Lung (tissue), 12 donors: Measurements from ENCODE around the gene FAR1. TPM values are rescaled to one million over a fixed set of nuclear protein-coding genes. Genes with fewer than 3 reads are reported as not detected.

Experiments
- ATAC-seq: fragments of 200-7000 bp; cut with Tn5 transposase; one replicate; pipeline ENCODE4 v1.9.1; 2020; ENCODE audit warnings: moderate number of reproducible peaks; ENCODE audit not compliant: insufficient read depth, low FRiP score
- DNase-seq, 3 donors: peaks; one replicate each; pipeline ENCODE4 v3.0.0-alpha.2; 2013 to 2017
- H3K27ac ChIP-seq, 2 donors: one replicate each; pipeline ENCODE4 v1.5.1; 2013; ENCODE audit warnings: mild to moderate bottlenecking in 2 of 2, moderate library complexity in 2 of 2, control low read depth in 1 of 2, inconsistent platforms in 1 of 2, low read depth in 1 of 2, low read length in 1 of 2
- H3K27me3 ChIP-seq, 3 donors: one replicate each; pipeline ENCODE4 v1.5.1; 2013; ENCODE audit warnings: low read length in 2 of 3; ENCODE audit not compliant: control insufficient read depth in 3 of 3, insufficient read depth in 3 of 3
- H3K36me3 ChIP-seq, 4 donors: one replicate each; pipeline ENCODE4 v1.5.1; 2013; ENCODE audit warnings: low read length in 4 of 4, mild to moderate bottlenecking in 1 of 4, moderate library complexity in 1 of 4; ENCODE audit not compliant: control insufficient read depth in 4 of 4, insufficient read depth in 4 of 4
- H3K4me1 ChIP-seq, 5 donors: one replicate each; pipeline ENCODE4 v1.5.1; 2013; ENCODE audit warnings: low read length in 5 of 5, mild to moderate bottlenecking in 2 of 5, moderate library complexity in 1 of 5; ENCODE audit not compliant: control insufficient read depth in 5 of 5, insufficient read depth in 5 of 5
- H3K4me3 ChIP-seq: one replicate; pipeline ENCODE4 v1.5.1; 2013; ENCODE audit warnings: mild to moderate bottlenecking, control low read depth, moderate library complexity
- H3K9ac ChIP-seq, 2 donors: one replicate each; pipeline ENCODE4 v1.5.1; 2013; ENCODE audit warnings: low read length in 2 of 2, control low read depth in 1 of 2; ENCODE audit not compliant: insufficient read depth in 1 of 2
- H3K9me3 ChIP-seq, 4 donors: one replicate each; pipeline ENCODE4 v1.5.1; 2013; ENCODE audit warnings: low read length in 3 of 4, mild to moderate bottlenecking in 1 of 4, moderate library complexity in 1 of 4; ENCODE audit not compliant: control insufficient read depth in 4 of 4, insufficient read depth in 3 of 4
- CTCF ChIP-seq: IDR thresholded peaks from 2 replicates; pipeline ENCODE4 v1.5.1; 2012; ENCODE audit warnings: mild to moderate bottlenecking; ENCODE audit errors: control extremely low read depth, extremely low read depth
- WGBS, 2 donors: extraction: QIAGEN DNeasy Blood & Tissue Kit; methylation state at CpG; one replicate each; pipeline ENCODE4 v1.1.7; 2013; 5-methylcytosine and 5-hydroxymethylcytosine counted together
- polyA plus RNA-seq, 2 donors: library from polyadenylated mRNA; stranded (reverse); fragments of 200-250 nt; gene quantifications; one replicate each; pipeline ENCODE4 v1.2.1, GENCODE V29; 2013
- total RNA-seq, 2 donors: library from RNA; depleted of rRNA in 1 of 2; stranded (reverse); fragments of >200 nt in 1 of 2; gene quantifications; one replicate each; pipeline ENCODE4 v1.2.1, GENCODE V29; 2014 to 2021
- donor health status: control.
- donor health status: control.
- donor health status: Bipolar disorder and iron deficiency.
- donor health status: healthy.
- donor health status: DM: yes; HTN: yes; CAD: no.

FAR1 gene
- total and polyA plus RNA-seq, 4 donors, result 22.5 to 126 (median 39.9) TPM

GRCh38 chr11:13761250-13761649 is 92.8 kb downstream of the FAR1 start:
- H3K9ac ChIP-seq, result no peak overlapping the region
- H3K27me3 ChIP-seq, result no peaks in the 10 kb centered on the region
- H3K27ac ChIP-seq, result no peak overlapping the region
- peaks cover 0 to 9% (median 6%) of the 10 kb centered on the region in 5 donors for H3K4me1 ChIP-seq
- no peak for TF ChIP-seq CTCF
- WGBS, 2 donors, result 80 to 89% methylated on average over 2 of the region's 2 CpGs
- peaks cover 0 to 4% (median 0%) of the 10 kb centered on the region in 4 donors for H3K9me3 ChIP-seq
- ATAC-seq (no peak), DNase-seq (no peak)
- no peak overlapping the region for H3K4me3 ChIP-seq
- H3K36me3 ChIP-seq, result no peaks in the 10 kb centered on the region

- no peaks in the 10 kb centered on the region for H3K27me3 ChIP-seq
- ATAC-seq, result no peak
- WGBS, 2 donors, result 75 to 77% methylated on average over 2 of the region's 2 CpGs
- no peak overlapping the region for H3K27ac ChIP-seq
- H3K9ac ChIP-seq, result no peak overlapping the region
- peaks cover 0 to 9% (median 6%) of the 10 kb centered on the region in 5 donors for H3K4me1 ChIP-seq
- H3K4me3 ChIP-seq, result no peak overlapping the region
- H3K36me3 ChIP-seq, result no peaks in the 10 kb centered on the region
- H3K9me3 ChIP-seq, result peaks cover 0 to 4% (median 0%) of the 10 kb centered on the region in 4 donors
- no peak for DNase-seq
- TF ChIP-seq CTCF, result no peak
Observed at GRCh38 chr11:13761716-13762115, 93.2 kb downstream of the FAR1 start.

GRCh38 chr11:13762718-13763117 is 94.2 kb downstream of the FAR1 start:
- H3K4me3 ChIP-seq, result no peak overlapping the region
- no peak for ATAC-seq
- WGBS, 2 donors, result 80 to 92% methylated on average over 4 of the region's 4 CpGs

More at GRCh38 chr11:13762718-13763117, 94.2 kb downstream of the FAR1 start:
- no peak for DNase-seq
- Histone ChIP-seq H3K27ac (no peak overlapping the region), H3K36me3 (no peaks in the 10 kb centered on the region), H3K9me3 (peaks cover 0 to 4% (median 0%) of the 10 kb centered on the region in 4 donors), H3K9ac (no peak overlapping the region), H3K27me3 (no peaks in the 10 kb centered on the region), H3K4me1 (peaks cover 0 to 9% (median 6%) of the 10 kb centered on the region in 5 donors)
- TF ChIP-seq CTCF, result no peak
